DOHH2 (cell line): ENCODE measurements around the gene ABCA3.

ENCODE experiments used
- H3F3A ChIP-seq: fragments of 200-600 bp; sonication (generic), shearing (Covaris generic); 2 replicates; pipeline ENCODE4 v1.6.0; 2016; ENCODE audit warnings: antibody characterized with exemption, mild to moderate bottlenecking; ENCODE audit not compliant: control insufficient read depth, insufficient read depth
- H3K27ac ChIP-seq: fragments of 200-600 bp; sonication (generic); 2 replicates; pipeline ENCODE4 v1.5.1; 2014; ENCODE audit warnings: low read depth, mild to moderate bottlenecking, low read length, moderate library complexity
- H3K27me3 ChIP-seq: fragments of 200-600 bp; sonication (generic); 2 replicates; pipeline ENCODE4 v1.6.1; 2014; ENCODE audit warnings: mild to moderate bottlenecking, low read length, mixed read lengths; ENCODE audit not compliant: control insufficient read depth
- H3K36me3 ChIP-seq: fragments of 200-600 bp; sonication (generic); 2 replicates; pipeline ENCODE4 v1.6.1; 2014; ENCODE audit warnings: mild to moderate bottlenecking, low read length, moderate library complexity, mixed read lengths; ENCODE audit not compliant: control insufficient read depth
- H3K4me1 ChIP-seq: fragments of 200-600 bp; sonication (generic); 2 replicates; pipeline ENCODE4 v1.6.1; 2014; ENCODE audit warnings: mild to moderate bottlenecking, low read length, mixed read lengths; ENCODE audit not compliant: control insufficient read depth
- H3K4me2 ChIP-seq: fragments of 200-600 bp; sonication (generic); 2 replicates; pipeline ENCODE4 v1.6.0; 2014; ENCODE audit warnings: mild to moderate bottlenecking, low read length, moderate library complexity
- H3K4me3 ChIP-seq: fragments of 200-600 bp; sonication (generic); 2 replicates; pipeline ENCODE4 v1.5.1; 2014; ENCODE audit warnings: mild to moderate bottlenecking, low read length, mixed read lengths
- H3K79me2 ChIP-seq: fragments of 200-600 bp; sonication (generic); 2 replicates; pipeline ENCODE4 v1.6.1; 2014; ENCODE audit warnings: mild to moderate bottlenecking, low read length, mixed read lengths; ENCODE audit not compliant: control insufficient read depth
- H3K9me2 ChIP-seq: fragments of 200-600 bp; sonication (generic); replicated peaks from 2 replicates; pipeline ENCODE4 v1.6.1; 2014; ENCODE audit warnings: mild to moderate bottlenecking, low read length, mixed read lengths; ENCODE audit not compliant: control insufficient read depth
- H3K9me3 ChIP-seq: fragments of 200-600 bp; sonication (generic); 2 replicates; pipeline ENCODE4 v1.6.1; 2014; ENCODE audit warnings: antibody characterized with exemption, low read length, mixed read lengths; ENCODE audit not compliant: control insufficient read depth, insufficient read depth
- H4K20me1 ChIP-seq: fragments of 200-600 bp; sonication (generic); 2 replicates; pipeline ENCODE4 v1.6.0; 2014; ENCODE audit warnings: low read depth, mild to moderate bottlenecking, antibody characterized with exemption, low read length, moderate library complexity; ENCODE audit not compliant: control insufficient read depth, insufficient read depth
- EZH2phosphoT487 ChIP-seq: fragments of 200-600 bp; sonication (generic); IDR thresholded peaks from 2 replicates; pipeline ENCODE4 v1.6.1; 2017; ENCODE audit warnings: borderline replicate concordance, mild to moderate bottlenecking, antibody characterized with exemption, low read length, moderate library complexity, mixed read lengths
- TF ChIP-seq, protein P1 (sequence below): fragments of 200-600 bp; sonication (generic); IDR thresholded peaks from one replicate; pipeline ENCODE4 v1.5.1; 2014; ENCODE audit warnings: antibody characterized with exemption, mild to moderate bottlenecking, low read depth, low read length; ENCODE audit not compliant: poor library complexity, severe bottlenecking

The ABCA3 gene

DNA sequence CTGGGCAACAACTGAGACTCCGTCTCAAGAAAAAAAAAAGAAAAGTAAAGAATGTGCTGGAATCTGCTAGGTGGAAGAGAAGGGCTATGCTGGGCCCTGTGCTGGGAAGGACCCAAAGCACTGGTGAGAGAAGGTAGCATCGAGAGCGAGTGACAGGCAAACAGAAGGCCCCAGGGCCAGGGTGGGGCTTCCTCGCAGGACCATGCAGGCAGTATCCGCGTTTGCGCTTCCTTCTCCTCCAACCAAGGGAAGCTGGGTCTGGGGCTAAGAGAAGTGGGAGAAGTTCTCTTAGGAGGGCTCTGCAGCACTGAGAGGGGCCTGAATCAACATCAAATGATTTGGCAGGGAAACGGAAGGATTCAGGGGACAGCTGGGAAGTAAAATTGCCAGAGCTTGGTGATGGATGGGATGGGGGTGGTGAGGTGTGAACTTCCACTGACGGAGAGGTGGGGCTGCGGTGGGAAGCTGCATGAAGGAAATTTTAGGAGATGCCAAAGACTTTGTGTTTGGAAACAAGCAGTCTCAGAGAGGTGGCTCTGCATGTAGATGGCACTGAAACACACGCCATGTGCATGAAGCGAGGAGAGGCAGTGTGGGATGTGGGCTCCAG is 83.9 kb downstream of the ABCA3 start:
- H3K79me2 ChIP-seq = peaks cover 48% of the 10 kb centered on the region
- peaks cover 9% of the 10 kb centered on the region; the same call in 1 of the 2 replicates for H4K20me1 ChIP-seq
- no peak overlapping the region for H3K4me3 ChIP-seq
- peaks cover 92% of the 10 kb centered on the region for H3K36me3 ChIP-seq
- TF ChIP-seq, protein P1, sequence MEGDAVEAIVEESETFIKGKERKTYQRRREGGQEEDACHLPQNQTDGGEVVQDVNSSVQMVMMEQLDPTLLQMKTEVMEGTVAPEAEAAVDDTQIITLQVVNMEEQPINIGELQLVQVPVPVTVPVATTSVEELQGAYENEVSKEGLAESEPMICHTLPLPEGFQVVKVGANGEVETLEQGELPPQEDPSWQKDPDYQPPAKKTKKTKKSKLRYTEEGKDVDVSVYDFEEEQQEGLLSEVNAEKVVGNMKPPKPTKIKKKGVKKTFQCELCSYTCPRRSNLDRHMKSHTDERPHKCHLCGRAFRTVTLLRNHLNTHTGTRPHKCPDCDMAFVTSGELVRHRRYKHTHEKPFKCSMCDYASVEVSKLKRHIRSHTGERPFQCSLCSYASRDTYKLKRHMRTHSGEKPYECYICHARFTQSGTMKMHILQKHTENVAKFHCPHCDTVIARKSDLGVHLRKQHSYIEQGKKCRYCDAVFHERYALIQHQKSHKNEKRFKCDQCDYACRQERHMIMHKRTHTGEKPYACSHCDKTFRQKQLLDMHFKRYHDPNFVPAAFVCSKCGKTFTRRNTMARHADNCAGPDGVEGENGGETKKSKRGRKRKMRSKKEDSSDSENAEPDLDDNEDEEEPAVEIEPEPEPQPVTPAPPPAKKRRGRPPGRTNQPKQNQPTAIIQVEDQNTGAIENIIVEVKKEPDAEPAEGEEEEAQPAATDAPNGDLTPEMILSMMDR = no peak
- no peak for TF ChIP-seq EZH2phosphoT487
- no peaks in the 10 kb centered on the region for H3K27me3 ChIP-seq
- H3K4me2 ChIP-seq = no peak overlapping the region
- no peaks in the 10 kb centered on the region for H3K9me2 ChIP-seq
- H3F3A ChIP-seq = peaks cover 51% of the 10 kb centered on the region
- H3K9me3 ChIP-seq = no peaks in the 10 kb centered on the region
- H3K27ac ChIP-seq = no peak overlapping the region
- H3K4me1 ChIP-seq = peaks cover 18% of the 10 kb centered on the region

DNA sequence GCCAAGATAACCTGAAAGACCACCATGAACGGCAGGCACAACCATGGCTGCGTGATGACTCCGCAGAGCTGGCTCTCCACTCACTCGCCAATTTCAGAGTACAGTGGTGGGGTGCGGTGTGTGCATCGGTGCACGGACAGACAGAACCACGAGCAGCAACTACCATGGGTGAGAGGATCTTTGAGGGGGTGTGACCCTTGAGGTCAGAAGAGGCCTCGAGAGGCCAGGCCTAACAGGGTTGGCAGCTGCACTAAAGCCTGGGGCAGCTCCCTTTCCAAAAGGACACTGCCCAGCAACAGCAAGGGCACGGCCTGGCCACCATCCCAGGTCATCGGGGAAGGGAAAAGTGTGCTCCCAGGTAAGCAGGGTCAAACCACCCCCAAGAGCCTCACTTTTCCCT is 87.2 kb downstream of the ABCA3 start:
- Histone ChIP-seq H3K27me3 (no peaks in the 10 kb centered on the region), H3K79me2 (peaks cover 44% of the 10 kb centered on the region), H3K4me3 (no peak overlapping the region), H4K20me1 (0 out of 2 replicates have a peak, but pooled peaks cover 9% of the 10 kb centered on the region), H3K9me3 (no peaks in the 10 kb centered on the region), H3K4me1 (peaks cover 27% of the 10 kb centered on the region), H3K4me2 (no peak overlapping the region), H3K9me2 (no peaks in the 10 kb centered on the region), H3K36me3 (peaks cover 71% of the 10 kb centered on the region), H3K27ac (peak overlapping the region; percentile 68), H3F3A (peaks cover 43% of the 10 kb centered on the region)
- no peak for TF ChIP-seq EZH2phosphoT487
- TF ChIP-seq, protein P1 = no peak

DNA sequence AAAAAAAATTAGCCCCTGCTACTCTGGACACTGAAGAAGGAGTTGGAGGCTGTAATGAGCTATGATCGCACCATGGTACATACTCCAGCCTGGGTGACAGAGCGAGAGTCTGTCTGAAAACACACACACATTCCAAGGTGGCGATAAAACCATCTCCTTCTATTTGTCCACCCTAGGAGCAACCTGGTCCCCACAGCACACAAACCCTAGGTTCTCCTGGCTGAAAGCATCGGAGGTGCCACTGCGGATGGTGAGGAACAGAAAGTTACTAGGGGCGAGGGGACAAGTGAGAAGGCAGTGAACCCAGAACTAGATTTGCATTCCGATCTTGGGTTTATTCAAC is 87.8 kb downstream of the ABCA3 start:
- peak overlapping the region; percentile 68 for H3K27ac ChIP-seq
- H3F3A ChIP-seq = peaks cover 39% of the 10 kb centered on the region
- no peak overlapping the region for H3K4me2 ChIP-seq
- peaks cover 66% of the 10 kb centered on the region for H3K36me3 ChIP-seq
- TF ChIP-seq EZH2phosphoT487 = no peak
- TF ChIP-seq, protein P1 = no peak
- H3K9me2 ChIP-seq = no peaks in the 10 kb centered on the region
- peaks cover 42% of the 10 kb centered on the region for H3K79me2 ChIP-seq
- H4K20me1 ChIP-seq = 0 out of 2 replicates have a peak, but pooled peaks cover 8% of the 10 kb centered on the region
- no peaks in the 10 kb centered on the region for H3K27me3 ChIP-seq
- H3K4me1 ChIP-seq = peaks cover 27% of the 10 kb centered on the region
- no peaks in the 10 kb centered on the region for H3K9me3 ChIP-seq
- no peak overlapping the region for H3K4me3 ChIP-seq
